T-helper 1 cell (primary cell): ENCODE measurements around the gene AFAP1.

Experiments used
- DNase-seq, 5 donors: peaks; one replicate each; pipeline ENCODE4 v3.0.0-alpha.2; 2012 to 2020

AFAP1 gene

DNA sequence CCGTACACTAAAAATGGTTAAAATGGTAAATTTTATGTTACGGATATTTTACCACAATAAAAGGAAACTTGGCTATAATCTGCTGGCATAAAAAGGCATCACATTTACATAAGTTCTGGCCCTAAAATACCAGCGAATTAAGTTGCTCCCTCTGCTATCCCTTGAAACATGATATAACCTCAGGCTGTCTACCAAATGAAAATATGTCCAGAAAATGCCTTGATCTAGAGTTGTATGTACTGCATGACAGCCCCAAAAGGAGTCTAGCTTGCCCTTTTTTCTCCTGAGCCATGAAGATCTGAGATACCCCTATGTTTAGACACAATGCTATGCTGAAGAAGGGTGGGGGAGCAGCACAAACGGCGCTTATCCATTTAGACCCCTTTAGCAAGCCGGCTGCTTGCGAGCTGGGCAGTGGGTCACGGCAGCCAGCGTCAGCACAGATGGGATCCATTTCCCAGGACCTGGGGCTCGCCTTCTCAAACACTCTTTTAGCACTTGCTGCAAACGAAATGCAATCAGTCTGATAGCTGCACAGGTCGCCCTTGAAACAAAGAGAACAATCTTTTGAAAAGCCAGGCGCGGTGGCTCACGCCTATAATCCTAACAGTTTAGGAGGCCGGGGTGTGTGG lies 77.0 kb downstream of the AFAP1 start:
- no peak for DNase-seq

DNA sequence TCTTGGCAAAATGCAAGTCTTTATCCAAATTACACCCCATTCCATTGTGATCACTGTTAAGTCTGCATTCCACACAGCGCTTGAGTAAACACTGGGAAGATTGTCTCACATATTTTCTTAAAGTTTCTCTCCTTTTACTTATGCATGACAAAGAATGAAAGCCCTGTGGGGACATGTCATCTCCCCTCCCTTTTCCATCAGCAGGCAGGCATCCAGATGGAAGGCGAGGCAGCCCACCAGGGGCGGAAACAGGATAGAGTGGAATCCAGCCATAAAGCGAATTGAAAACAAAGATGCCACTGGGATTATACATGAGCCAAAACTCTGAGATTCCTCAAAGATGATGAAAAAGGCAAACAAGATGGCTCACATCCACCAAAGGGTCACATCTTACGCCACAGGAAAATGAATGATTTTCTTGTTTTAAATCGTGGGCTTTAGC lies 78.2 kb downstream of the AFAP1 start:
- no peak for DNase-seq

DNA sequence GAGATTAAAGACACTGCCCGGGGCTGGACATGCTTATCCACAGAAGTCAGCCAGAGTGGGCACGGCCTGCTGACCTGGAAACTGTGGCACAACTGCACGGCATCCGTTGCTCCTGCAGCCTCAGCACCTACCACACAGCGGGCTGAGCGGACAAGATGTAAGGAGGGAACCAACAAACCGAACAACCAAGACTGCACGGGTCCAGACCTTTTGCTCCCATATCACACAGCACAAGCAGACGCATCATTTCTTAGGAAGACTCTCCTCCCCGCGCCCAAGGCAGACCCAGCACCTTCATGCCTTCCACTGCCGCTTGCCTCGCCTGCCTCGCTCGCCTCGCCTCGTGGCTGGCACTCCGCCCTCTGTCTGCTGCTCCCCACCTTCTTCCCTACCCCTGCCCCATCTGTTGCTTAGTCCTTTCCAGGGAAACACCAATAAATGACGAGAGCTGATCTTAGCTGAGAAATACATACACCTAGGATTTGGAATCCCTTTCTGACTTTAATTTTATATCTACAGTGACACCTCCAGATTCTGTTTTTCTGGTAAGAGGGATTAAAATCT lies 79.0 kb downstream of the AFAP1 start:
- DNase-seq = no peak

DNA sequence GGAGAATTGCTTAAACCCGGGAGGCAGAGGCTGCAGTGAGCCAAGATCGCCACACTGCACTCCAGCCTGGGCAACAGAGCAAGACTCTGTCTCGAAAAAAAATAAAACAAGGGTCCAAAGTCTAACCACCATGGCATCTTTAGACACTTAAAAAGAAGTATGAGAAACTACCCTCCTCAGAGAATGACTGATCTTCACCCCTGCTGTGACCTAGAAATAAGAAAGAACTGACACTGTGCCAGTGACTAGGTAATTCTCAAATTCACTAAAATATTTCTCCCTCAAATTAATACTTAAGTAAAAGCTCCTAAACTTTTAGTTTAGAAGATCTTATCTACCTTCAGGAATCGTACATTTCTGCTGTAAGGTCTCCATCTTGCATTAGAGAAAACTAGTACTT lies 80.3 kb downstream of the AFAP1 start:
- DNase-seq = no peak

DNA sequence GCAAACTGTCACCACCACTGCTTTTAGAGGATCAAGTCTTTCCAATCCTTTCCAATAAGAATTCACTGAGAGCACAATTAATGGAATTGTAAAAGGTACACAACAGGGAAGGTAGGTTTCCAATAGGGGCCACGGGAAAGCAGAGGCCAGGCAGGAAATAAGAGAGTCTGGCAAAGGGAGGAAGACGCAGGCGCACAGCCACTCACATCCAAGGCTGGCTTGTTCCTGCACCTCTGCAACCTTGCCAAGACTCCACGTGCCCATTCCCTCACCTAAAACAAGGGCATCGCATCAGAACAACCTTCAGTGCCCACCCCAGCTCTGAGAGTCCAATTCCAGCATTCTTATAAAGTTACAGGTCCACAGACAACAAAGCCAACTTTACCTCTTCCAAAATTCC lies 81.2 kb downstream of the AFAP1 start:
- no peak for DNase-seq

DNA sequence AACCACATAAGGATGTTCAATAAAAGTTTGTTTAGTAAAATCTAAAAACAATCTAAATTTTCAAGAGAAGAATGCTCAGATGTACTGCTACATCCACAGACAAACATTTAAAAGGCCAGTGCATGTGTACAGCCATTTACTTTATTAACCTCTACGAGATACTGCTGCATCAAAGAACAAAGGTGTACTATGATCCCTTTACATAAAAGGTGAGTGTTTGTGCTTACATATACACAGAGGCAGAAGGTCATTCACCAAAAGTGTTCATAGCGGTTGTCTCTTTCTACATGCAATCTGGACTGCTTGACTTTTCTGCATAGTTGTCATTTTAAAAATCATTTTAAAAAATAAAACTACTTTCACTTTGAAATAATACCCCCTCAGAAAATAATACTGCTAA lies 81.7 kb downstream of the AFAP1 start:
- no peak for DNase-seq

DNA sequence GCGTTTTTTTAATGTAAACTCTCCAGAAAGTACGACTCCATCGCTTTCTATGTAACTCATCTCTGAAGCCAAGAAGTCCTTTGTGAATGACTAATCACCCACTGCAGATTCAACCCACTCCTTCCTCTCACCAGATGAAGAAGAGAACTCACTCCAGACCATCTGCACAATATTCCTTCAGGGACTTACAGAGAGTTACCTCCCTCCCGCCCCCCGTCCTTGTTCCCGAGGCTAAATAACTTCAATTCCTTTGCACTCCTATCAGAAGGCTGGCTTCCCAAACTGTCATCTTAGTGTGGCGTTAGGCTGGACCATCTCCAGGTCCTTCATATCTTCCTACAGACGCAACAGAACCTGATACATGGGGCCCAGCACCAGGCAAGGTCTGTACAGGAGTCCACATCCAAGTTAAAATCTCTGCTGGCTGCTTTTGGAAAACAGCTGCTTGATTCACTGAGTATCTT lies 82.4 kb downstream of the AFAP1 start:
- peak in 1 of 5 donors; percentile 48 for DNase-seq

DNA sequence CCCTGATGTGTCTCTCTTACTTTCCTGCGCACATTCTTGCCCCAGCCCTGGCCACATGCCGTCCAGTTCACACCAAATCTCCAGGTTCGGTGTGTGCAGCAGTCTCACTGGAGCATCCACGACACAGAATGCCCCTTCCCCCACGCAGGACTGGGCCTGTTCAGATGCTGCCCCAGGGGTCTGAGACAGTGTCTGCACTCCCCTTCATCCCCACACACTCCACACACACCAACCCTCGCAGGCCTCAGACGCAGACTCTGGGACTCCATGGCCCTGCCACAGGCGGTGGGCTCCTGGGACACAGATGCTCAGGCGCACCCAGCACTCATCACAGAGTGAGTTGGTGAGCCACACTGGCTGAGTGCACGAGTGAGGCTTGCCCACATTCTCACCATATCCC lies 83.9 kb downstream of the AFAP1 start:
- no peak for DNase-seq

DNA sequence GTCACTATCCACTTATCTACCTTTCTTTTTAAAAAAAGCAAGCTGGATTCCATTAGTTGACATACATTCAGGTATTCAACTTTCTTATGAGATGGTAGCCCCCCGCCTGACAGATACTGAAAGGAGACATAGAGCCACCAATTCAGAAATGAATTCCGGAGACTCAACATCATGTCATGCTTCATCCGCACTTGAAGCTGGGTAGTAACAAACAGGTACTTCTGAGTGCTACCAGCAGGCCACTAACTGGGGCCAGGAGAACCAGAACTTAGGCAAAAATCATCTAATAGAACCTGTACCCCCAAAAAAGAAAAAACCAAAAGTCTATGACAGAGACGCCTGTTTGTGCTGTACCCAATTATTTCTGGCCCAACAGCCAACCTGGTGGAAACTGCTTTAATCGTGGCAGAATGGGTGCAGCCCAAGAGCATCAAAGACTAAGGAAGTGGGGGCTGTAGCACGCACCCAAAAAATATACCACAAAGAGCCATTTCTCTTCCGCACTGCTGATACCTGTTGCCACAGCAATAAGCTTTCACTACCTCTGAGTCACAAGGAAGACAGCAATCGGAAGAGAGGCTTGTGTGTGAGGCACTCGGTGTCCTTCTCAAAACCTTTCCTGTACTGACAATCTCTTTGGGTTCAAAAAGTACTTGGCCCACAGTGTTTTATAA lies 84.8 kb downstream of the AFAP1 start:
- DNase-seq = peak; percentile 28 to 88 (median 60)

DNA sequence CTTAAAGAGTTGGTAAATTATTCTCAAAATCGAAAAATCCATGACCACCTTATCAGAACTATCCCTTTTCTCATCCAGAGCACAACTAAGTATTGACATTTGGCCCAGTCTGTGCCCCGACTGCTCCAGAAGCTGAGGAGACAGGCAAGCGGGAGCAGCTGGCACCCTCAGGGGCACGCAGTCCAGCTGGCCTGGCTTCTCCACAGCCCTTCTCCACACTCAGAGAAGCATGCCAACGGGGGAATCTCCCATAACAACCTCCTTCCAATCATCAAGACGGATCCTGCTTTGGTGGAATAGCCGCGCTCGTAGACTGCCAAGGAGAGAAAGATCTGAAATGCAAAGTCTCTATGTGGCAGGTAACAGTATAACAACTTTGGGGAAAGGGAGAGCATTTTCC lies 85.4 kb downstream of the AFAP1 start:
- DNase-seq = no peak

DNA sequence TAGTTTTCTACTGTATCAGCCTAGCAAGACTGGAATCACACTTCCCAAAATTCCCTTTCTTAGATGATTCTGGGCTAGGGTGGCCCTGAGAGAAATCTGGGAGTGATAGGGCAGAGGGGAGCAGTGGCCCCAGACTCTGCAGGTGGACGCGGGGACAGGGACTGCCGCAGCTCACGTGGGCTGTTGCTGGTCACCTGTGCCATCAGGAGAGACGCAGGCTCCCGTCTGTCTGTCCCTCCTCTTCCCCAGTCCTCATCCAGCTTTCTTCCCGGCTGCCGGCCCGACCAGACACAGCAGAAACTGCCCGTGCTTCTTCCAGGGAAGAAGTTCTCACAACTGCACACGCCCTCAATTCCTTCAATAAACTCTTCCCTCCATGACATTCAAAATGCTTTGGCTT lies 86.4 kb downstream of the AFAP1 start:
- no peak for DNase-seq

DNA sequence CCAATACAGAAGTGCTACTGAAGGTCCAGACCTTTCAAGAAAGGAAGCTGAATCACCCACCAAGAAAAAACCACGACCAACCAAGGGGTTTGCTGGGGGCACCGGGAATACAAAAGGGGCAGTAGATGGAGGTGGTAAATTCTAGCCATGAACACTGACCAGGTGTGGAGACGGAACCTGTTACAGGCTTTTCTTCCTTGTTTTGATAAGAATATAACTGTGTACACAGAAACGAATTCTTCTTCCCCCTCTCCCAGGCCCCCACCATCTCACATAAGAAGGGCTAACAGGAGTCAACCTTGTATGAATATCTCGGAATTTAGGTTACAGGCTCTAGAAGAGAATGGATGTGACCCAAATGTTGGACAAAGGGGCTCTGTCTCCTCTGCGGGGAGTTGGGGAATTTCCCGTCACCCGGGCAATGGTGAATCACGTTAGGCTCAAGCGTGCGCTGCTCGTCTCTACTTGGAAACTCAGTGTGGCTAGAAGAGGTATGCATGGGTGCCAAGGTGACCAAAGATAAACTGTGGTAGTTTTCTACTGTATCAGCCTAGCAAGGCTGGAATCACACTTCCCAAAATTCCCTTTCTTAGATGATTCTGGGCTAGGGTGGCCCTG lies 87.0 kb downstream of the AFAP1 start:
- DNase-seq = no peak

DNA sequence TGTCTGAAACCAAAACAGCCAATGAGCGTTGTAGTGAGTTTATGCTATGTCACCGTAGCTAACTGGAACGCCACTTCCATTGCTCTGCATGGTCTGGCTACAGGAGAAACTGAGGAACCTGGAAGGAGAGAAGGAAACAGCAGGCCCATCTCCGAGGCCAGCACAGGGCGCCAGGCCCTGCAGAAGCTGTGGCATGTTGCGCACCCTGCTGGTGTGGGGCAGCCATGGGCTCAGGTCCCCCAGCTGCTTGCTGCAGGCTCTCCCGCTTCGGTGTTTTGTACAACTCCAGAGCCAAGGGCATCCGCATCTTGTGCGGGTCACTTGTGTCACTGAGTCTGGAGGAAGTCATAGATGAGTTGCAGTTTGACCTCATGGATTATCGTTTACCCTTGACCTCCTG lies 89.2 kb downstream of the AFAP1 start:
- DNase-seq = no peak

DNA sequence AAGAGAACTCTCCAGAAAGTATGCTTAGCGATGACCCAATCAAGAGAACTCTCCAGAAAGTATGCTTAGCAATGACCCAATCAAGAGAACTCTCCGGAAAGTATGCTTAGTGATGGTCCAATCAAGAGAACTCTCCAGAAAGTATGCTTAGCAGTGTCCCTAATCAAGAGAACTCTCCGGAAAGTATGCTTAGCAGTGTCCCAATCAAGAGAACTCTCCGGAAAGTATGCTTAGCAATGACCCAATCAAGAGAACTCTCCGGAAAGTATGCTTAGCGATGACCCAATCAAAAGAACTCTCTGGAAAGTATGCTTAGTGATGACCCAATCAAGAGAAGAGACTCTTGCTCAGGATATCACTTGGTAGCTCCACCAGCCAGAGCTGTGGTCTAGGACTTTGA lies 92.5 kb downstream of the AFAP1 start:
- DNase-seq = no peak

DNA sequence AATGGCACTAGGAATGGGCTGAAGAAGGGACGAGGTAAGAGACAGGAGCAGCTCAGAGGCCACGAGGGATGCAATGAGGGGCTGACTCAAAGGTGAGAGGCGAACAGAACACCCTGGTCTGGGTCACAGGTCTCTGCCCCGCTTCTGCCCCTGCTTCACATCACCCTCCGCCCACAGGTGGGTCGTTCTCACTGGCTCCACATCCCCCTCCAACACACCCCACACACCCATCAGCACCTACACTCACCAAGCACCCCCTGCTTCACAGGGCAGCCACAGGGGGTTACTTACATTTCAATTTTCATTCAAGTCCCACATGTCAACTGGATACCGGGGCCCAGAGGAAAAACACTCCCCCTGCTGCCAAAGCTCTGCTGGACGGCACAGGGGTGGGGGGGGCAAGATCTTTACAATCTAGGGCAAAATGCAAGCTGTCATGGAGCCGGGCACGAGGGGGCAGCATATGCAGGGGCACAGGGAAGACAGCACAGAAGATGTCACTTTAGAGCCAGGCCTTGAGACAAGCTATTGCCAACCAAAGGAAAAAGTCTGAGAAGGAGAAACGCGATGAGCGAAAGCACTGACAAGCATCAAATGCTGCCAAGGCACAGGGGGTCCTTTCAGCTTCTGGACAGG lies 94.0 kb downstream of the AFAP1 start:
- DNase-seq = no peak

DNA sequence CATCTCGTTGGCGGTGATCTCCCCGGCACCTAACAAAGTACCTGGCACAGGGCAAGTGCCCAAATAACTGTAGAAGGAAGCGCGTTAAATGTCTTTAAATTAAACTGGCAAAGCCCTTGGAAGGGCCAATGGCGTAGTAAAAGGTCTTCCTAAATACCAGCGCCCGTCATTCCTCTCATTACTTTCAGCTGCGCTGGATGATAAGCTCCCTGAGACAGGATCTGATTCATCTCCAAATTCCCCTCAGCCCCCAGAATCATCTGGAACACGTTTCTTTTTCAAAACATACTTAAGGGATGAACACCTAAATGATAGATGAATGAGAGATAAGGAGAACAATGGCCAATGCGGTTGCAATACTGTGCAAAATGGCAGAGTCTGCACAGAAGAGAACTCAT lies 95.1 kb downstream of the AFAP1 start:
- no peak for DNase-seq

DNA sequence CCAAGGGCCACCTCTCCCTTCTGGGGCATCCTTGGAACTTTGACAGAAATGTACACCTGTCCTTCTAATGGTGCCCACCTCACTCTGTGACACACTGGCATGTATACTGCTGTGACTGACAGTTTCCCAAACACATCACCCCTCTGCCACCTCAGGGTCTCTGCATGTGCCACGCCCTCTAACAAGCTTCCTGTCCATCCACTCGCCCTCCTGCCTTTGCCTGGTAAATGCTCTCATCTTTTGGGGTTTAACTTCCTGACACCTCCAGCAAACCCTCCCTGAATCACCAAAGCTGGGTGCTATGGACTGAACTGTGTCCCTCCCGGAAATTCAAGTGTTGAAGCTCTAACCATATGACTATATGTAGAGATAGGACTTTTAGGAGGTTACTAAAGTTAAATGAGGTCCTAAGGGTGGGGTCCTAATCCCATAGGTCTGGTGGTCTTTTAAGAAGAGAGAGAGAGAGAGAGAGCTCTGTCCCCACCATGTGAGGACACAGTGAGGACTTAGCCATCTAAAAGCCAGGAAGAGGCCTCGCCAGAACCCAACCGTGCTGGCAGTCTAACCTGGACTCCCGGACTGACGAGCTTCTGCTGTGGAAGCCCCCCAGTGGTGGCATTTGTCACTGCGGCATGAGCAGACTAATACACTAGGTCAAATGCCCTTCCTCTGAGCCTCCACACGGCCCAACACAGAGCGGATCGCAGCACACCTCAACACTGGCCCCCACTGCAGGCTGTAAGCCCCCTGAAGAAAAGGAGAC lies 95.6 kb downstream of the AFAP1 start:
- peak; percentile 38 to 67 (median 60) for DNase-seq

DNA sequence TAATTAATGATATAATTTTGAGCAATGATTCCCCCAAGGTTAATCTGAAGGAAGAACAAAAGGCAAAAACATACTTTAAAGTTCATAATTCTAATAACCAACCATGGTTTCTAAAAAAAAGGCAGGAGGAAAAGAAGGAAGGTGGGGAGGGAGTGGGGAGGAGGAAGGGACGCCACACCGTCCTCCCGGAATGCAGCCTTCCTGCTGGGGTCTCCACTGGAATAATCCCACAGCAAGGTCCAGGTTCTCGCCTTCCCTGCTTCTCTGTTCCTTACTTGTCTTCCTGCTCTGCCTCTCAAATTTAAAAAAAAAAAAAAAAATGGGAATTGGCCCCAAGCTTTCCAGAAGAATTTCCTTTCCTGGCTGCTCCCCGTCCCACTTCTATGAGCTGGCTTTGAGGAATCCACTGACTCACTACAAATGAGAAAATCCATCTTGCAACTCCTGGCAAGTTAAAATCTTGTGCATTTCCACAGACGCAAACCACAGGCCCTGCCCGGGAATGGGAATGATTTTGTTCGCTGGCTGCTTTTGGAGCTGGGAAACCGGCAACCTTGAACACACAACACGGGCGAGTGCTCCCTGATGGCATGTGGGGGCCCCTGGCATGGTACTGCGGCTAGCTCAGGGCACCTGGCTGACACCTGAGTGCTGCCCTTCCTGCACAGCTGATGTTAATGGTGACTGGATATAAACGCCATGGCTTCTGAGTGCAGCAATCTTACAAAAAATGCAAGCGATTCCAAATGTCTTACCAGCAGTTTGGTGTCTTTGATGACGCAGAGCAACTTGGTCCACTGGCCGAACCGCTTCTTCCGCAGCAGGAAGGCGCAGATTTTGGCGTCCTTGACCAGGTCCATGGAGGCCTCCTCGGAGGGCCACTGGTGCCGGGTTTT lies 97.0 kb downstream of the AFAP1 start:
- DNase-seq = no peak

DNA sequence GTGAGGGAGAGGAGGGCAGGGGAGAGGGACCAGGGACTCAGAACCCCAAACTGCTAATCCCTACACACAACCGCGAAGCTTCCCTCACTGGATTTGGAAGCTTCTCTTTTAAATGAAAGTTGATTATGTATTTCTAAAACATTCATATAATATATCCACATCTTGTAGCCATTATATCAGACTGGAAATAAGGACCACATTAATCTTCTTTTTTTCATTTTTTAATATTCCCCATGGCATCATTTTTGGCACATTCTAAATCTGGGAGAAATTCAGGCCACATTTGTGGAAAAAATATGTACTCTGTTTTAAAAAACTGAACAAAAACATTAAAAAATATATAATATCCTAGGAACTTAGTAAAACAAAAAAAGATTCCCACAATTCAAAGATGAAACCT lies 97.8 kb downstream of the AFAP1 start:
- no peak for DNase-seq

DNA sequence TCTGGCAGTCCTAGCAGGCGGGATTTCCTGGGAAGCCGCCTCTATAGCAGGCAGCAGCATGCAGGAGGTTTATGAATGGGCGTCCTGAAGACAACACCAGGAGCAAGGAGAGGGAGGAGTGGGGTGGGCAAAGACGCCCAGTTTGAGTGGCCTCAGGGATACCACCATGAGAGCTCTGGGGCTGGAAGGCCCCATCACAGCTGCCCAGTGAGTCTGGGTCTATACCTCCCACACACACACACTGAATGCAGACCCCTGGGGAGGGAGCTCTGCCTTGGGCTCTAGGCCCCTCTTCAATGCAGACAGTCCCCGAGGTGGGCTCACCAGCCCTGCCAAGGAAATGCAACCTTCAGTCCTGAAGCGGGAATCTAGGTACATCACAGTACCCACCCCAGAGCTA lies 98.6 kb downstream of the AFAP1 start:
- no peak for DNase-seq

DNA sequence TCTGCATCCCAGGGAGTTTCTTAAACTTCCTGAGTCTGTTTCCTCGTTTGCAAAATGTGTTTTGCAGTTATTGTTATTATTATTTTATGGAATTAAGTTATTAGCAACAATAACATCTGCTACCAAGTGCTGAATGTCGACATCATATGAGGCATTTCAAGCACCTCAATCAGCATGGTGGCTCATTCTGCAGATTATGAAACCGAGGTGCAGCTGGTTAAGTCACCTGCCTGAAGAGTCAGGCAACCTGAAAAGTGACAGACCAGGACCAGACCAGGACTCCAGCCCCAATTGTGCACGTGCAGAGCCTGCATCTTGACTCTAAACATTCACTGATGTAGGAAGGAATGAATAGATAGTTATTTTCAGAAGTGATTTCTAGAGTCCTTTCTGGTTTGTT lies 99.8 kb downstream of the AFAP1 start:
- DNase-seq = no peak
